ENCODE results near the gene RRAGD. TPM values are rescaled to one million over a fixed set of nuclear protein-coding genes. Genes with fewer than 3 reads are reported as not detected.

Gene RRAGD
- total RNA-seq, 1 donor from 2014 or later = 40.4 TPM

DNA sequence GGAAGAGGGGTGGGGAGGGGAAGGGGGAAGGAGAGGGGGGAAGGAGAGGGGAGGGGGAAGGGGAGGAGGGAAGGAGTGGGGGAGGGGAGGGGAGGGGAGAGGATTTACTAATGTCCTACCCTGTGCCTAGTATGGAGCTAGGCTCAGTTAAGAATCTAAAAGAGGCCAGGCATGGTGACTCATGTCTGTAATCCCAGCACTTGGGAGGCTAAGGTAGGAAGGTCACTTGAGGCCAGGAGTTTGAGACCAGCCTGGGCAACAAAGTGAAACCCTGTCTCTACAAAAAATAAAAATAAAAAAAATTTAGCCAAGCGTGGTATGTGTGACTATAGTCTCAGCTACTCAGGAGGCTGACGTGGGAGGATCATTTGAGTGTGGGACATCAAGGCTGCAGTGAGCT is 72.5 kb downstream of the RRAGD start:
- ATAC-seq = no peak

DNA sequence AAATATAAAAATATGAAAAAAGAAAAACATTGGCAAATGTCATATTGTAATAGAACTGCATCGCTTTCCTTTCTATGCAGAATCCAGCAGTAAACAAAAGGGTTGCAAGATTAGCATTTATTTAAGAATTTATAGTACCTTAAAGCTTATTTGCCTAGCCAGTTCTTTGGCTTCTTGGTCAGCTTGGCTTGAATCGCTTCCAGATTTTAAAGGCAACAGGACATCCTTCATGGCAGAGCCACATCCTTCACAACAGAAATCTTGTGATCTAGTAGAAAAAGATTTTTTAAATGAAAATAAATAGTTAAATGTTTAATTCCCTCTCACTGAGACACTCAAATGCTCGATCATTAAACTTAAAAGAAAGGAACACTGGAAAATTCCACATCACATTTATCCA is 76.9 kb downstream of the RRAGD start:
- ATAC-seq = no peak

DNA sequence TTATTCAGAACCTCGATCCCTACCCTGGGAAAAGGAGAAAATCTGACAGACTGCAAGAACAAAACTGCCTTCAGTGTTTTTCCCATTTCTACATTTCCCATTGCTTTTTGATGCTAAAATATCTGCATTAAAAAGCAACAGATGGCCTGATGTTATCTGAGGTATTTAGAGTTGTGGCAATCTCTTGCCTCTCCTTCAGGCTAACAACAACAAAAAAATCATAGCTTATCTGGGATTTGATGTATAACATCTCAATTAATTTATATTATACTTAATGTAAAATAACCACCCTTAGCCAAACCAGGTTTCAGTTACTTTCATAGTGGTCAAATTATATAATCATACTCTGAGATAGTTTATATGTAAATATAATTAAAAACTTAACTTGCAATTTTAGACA is 81.2 kb downstream of the RRAGD start:
- no peak for ATAC-seq

DNA sequence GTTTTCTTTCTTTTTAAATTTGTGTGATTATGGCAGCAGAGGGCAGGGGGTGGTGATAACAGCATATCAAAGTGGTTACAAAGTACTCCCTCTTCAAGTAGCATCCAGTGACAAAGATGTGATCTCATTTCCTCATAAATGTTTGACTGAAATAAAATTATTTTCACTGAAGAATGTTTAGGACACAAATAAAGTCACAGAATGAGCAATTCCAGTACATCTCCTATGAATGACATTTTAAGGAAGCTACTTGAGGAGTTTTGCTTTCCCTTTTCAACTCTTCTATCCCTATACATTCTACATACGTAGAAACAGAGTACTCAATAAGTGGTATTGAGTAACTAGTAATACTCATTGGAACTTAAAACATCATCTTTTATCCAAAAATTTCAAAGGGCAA is 83.1 kb downstream of the RRAGD start:
- no peak for ATAC-seq

DNA sequence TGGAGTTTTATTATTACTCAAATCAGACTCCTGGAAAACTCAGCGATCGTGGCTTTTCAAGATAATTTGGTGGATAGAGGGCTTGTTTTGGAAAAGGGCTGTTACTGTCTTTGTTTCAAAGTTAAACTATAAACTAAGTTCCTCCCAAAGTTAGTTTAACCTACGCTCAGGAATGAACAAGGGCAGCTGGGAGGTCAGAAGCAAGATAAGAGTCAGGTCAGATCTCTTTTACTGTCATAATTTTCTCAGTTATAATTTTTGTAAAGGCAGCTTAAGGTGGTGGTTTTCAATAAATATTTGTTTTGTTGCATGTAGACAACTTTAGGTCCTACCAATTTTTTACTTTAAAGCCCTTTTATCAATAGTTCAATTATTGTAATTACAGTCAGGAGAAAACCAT is 87.8 kb downstream of the RRAGD start:
- ATAC-seq = no peak

DNA sequence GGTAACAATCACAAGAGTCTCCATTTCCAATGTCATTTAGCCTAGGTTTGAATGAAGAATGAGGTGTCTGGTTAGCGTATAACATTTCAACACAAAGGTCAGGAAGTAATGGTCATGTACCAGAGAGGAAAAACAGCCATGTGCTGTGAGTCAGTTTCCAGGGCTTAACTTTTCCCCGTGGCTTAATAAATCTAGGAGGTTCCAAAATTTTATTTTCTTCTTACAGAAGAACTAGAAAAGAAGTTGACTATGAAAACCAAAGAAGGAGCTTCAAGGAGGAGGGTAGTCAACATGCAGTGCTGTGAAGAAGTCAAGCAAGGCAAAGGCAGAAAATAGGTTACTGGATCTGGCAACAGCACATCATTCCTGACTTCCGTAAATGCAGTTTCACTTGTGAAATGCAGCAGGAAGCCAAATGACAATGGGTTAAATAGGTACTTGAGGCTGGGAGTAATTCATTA is 88.5 kb downstream of the RRAGD start:
- no peak for ATAC-seq

DNA sequence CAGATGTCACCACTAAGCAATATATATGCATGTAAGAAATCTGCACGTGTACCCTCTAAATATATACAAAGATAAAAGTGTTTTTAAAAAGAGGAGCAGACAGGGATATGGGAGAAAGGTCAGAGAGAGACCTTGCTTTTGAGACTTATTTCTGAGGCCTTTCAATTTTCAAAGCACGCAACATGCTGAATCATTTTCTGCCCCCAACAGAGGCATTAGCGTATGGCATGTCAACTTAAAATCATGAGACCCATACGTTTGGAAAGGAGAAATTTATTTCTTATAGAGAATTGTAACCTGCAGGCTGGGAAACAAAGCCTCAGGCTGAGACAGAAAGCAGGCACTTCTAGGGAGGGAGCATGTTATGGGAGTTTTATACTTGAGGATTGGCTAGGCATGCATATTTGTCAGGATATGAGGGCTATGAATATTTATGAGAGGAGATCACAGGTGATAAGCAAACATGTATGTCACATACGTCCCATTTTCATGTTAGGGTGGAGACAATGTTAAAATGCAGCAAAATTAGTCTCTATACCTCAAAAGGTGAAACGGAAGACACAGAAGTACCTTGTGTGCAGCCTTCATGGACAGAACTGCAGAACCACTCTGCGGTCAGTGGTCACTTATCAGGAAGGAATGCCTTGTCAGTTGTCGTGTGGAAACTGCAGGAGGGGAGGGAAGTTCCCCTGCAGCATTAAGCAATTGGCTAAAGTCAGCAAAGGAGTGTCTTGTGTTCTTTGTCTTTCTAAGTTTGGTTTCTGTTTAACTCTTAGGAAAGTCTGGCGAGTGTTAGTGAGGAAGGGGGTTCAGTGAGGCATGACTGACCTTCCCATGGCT is 90.7 kb downstream of the RRAGD start:
- ATAC-seq = no peak

DNA sequence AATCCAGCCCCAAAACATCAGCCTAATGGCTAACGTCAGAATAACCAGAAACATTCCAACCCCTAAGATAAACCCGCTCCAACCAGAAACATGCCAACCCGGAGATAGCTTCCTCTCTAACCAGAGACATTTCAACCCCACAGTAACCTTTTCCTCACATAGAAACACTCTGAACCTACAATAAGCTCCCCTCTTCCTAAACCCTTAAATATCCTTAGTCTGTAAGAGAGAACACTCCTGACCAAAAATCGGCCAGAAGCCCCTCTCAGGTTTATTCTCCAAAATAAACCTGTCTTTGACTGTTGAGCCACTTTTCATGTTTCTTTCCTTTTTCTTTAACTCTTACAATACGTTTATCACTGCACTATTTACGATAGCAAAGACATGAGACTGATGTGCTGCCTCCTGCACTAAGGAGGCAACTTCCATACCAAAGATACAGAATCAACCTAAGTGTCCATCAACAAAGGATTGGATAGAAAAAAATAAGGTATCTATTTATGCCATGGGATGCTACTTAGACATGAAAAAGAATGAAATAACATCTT is 92.0 kb downstream of the RRAGD start:
- ATAC-seq = no peak

DNA sequence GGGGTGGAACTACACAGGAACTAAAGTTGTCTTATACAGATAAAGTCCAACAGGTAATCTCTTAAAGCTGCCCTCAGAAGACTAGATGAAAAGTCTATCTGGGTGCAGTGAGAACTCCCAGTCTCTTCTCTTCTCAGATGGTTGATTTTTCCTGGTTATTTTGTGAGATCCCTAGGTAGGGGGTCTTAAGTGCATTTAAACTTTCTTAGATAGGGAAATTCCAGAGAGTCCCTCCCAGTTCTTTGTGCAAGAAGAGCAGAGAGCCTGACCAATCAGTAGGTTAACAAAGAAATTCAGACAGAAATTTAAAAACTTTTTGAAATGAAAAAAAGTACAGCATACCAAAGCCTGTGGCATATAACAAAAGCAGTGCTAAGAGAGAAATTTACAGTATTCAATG is 95.0 kb downstream of the RRAGD start:
- ATAC-seq = no peak

DNA sequence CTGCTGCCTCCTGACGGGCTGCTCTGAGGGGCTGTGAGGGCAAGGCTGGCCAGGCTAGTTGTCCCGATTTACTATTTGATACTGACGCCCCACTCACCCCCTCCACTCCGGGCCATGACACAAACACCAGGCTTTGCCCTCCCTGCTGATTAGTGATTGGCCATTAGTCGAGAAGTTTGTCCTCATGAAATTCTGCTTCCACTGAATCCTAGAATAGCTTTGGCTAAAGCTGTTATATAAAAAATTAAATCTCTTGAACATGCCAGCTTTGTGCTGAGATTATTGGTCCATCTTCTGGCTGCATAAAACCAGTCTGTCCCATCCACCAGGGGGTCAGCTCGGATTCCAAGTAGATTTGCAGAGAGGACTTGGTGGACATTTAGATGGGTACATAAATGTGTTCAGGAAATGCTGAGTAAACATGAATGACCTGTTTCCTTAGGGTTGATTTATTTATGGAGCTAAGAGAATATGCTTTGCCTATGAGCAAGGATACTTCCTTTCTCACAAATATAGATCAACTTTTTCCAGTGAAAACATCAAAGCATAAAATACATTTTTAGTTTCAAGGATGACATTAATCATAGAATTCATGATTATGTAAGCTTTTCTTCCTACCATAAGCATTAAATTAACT is 96.7 kb downstream of the RRAGD start, which contains the start of gene GABRR2:
TSS of gene GABRR2 (minus strand) at position 51 of the 637 bp plus-strand sequence. CDS start 134 bp downstream, outside the sequence.
- no peak for ATAC-seq

DNA sequence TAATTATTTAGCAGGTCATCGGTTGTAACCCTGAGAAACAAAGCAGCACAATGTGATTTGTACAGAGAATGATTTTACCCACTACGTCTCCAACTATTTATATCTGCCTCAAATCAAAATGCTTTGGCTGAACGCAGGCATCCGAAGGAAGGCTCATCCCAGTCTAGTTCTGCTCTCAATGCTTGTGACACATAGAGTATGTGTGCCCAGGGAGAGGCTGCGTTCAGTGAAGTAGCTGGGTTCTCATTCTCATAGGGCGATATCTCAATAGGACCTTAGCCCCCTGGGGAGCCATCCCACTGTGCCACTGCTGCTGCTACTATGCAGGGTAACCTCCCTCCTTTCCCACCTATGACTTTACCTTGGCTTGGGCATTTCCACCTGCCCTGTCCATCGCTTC is 97.4 kb downstream of the RRAGD start:
- no peak for ATAC-seq

Other genes with a start within 250 kb of the RRAGD start
- gene GABRR1, start 194.9 kb downstream of the RRAGD start, total RNA-seq = 0.24 TPM
- gene GABRR2, start 97.0 kb downstream of the RRAGD start, total RNA-seq = not detected
- 22.6 TPM for gene UBE2J1, start 59.6 kb downstream of the RRAGD start, total RNA-seq
- gene ANKRD6, start 20.9 kb upstream of the RRAGD start, total RNA-seq = 9.9 TPM
- gene LYRM2, start 226.5 kb upstream of the RRAGD start, total RNA-seq = 24.7 TPM

Data from esophagus mucosa (tissue), 1 donor.